ENCODE results near the gene TEX47. TPM values are rescaled to one million over a fixed set of nuclear protein-coding genes. Genes with fewer than 3 reads are reported as not detected.

TEX47 gene
- total RNA-seq, 6 experiments from 2014 or later: not detected

GRCh38 chr7:88756802-88757201 is 38.7 kb downstream of the TEX47 start:
- Mint-ChIP-seq H3K4me3 (no peak overlapping the region), H3K27me3 (ENCODE audit: insufficient read depth) (peaks cover 2% of the 10 kb centered on the region; the same call in 1 of the 2 replicates), H3K9me3 (peaks cover 30% of the 10 kb centered on the region), H3K4me1 (ENCODE audit: low read depth) (no peaks in the 10 kb centered on the region), H3K27ac (no peak overlapping the region), H3K36me3 (ENCODE audit: low read depth) (no peaks in the 10 kb centered on the region)
- no peak for DNase-seq
- no peak for TF ChIP-seq CTCF (IDR thresholded peaks at IDR 0.05)

DNA sequence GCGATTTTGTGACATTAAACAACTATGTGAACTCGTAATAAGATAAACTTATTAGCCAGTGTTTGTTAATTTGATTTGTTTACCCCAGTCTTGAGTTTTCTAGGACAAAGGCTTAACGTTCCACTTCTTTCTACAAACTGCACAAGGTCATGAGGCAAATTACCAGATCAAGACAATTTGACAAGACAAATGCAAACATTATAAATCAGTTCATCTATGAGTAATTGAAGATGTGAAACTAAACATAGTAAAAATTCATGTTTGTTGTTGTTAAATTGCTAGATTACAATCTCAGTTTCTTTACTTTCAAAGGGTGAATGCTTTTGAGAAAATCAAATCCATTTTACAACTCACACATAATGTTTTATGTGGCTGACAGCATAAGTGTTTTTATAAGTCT is 49.4 kb downstream of the TEX47 start:
- no peak overlapping the region for H3K27ac Mint-ChIP-seq
- no peak overlapping the region for H3K4me3 Mint-ChIP-seq
- no peaks in the 10 kb centered on the region for H3K4me1 Mint-ChIP-seq (ENCODE audit: low read depth)
- peaks cover 30% of the 10 kb centered on the region for H3K9me3 Mint-ChIP-seq
- H3K36me3 Mint-ChIP-seq (ENCODE audit: low read depth): no peaks in the 10 kb centered on the region
- DNase-seq: no peak
- no peaks in the 10 kb centered on the region for H3K27me3 Mint-ChIP-seq (ENCODE audit: insufficient read depth)
- TF ChIP-seq CTCF (IDR thresholded peaks at IDR 0.05): no peak

Other genes with a start within 250 kb of the TEX47 start
- not detected for gene ZNF804B, start 36.0 kb downstream of the TEX47 start, total RNA-seq (2021; fragmentation: NEBNext Ultra II Directional; extraction: Animal tissue kit (Norgen Biotek cat#: 25700))